ENCODE results near the gene DVL1.

The DVL1 gene

GRCh38 chr1:1298861-1299685 is 50.1 kb downstream of the DVL1 start:
- peak; percentile 97 for DNase-seq (ENCODE audit: low spot score)

- DNase-seq (ENCODE audit: low spot score) = no peak
Observed at GRCh38 chr1:1297802-1298424, 51.3 kb downstream of the DVL1 start.

- DNase-seq (ENCODE audit: low spot score) = no peak
Observed at GRCh38 chr1:1296070-1297061, 52.9 kb downstream of the DVL1 start.

GRCh38 chr1:1295154-1295923 is 53.9 kb downstream of the DVL1 start:
- DNase-seq (ENCODE audit: low spot score) = no peak

- no peak for DNase-seq (ENCODE audit: low spot score)
Observed at GRCh38 chr1:1294250-1294890, 54.8 kb downstream of the DVL1 start.

GRCh38 chr1:1293263-1294249 is 55.7 kb downstream of the DVL1 start:
- no peak for DNase-seq (ENCODE audit: low spot score)

GRCh38 chr1:1292851-1293250 is 56.4 kb downstream of the DVL1 start:
- DNase-seq (ENCODE audit: low spot score) = no peak

- no peak for DNase-seq (ENCODE audit: low spot score)
Observed at GRCh38 chr1:1292442-1292779, 56.8 kb downstream of the DVL1 start.

- peak; percentile 68 for DNase-seq (ENCODE audit: low spot score)
Observed at GRCh38 chr1:1291548-1292441, 57.4 kb downstream of the DVL1 start.

GRCh38 chr1:1291023-1291528 is 58.1 kb downstream of the DVL1 start:
- no peak for DNase-seq (ENCODE audit: low spot score)

GRCh38 chr1:1290238-1290731 is 58.9 kb downstream of the DVL1 start:
- DNase-seq (ENCODE audit: low spot score) = no peak

GRCh38 chr1:1287288-1288110 is 61.7 kb downstream of the DVL1 start:
- DNase-seq (ENCODE audit: low spot score) = no peak

- no peak for DNase-seq (ENCODE audit: low spot score)
Observed at GRCh38 chr1:1286313-1287261, 62.6 kb downstream of the DVL1 start.

- DNase-seq (ENCODE audit: low spot score) = no peak
Observed at GRCh38 chr1:1285611-1286311, 63.5 kb downstream of the DVL1 start.
